ENCODE measurements around the gene PCDHA11.
"Not testable (repeated sequence)": the region's sequence is repeated elsewhere in the genome, so short reads cannot be mapped to it uniquely, and the experiment has no call there.

Gene PCDHA11

GRCh38 chr5:140828362-140828737 lies 40.4 kb upstream of the PCDHA11 start:
- no peak overlapping the region for H3K4me3 ChIP-seq (ENCODE audit: low read depth, low read length)
- TF ChIP-seq, protein P1, sequence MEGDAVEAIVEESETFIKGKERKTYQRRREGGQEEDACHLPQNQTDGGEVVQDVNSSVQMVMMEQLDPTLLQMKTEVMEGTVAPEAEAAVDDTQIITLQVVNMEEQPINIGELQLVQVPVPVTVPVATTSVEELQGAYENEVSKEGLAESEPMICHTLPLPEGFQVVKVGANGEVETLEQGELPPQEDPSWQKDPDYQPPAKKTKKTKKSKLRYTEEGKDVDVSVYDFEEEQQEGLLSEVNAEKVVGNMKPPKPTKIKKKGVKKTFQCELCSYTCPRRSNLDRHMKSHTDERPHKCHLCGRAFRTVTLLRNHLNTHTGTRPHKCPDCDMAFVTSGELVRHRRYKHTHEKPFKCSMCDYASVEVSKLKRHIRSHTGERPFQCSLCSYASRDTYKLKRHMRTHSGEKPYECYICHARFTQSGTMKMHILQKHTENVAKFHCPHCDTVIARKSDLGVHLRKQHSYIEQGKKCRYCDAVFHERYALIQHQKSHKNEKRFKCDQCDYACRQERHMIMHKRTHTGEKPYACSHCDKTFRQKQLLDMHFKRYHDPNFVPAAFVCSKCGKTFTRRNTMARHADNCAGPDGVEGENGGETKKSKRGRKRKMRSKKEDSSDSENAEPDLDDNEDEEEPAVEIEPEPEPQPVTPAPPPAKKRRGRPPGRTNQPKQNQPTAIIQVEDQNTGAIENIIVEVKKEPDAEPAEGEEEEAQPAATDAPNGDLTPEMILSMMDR (IDR thresholded peaks at IDR 0.05; ENCODE audit: borderline replicate concordance, insufficient read depth, low read depth, low read length): no peak

- H3K4me3 ChIP-seq (ENCODE audit: low read depth, low read length): not testable (repeated sequence)
Observed at GRCh38 chr5:140829511-140830501, 39.0 kb upstream of the PCDHA11 start.

DNA sequence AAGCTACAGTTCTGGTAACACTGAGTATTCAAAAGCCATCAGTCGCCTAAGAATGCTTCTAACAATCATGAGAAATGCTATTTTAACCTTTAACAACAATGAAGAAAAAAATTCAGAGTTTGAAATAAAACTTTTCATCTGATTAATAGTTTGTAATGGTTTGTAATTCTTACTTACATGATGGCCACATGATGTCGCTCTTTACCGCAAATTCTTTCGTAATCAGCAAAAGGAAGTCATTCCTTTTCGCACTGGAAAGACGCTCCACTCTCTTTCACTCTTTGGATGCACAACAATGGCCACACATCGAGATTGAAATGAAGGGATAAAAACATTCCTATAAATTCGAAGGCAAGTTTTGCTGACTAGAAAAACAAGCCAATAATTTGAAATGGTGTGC lies 34.8 kb upstream of the PCDHA11 start, which contains the start of gene PCDHA7:
PCDHA7 (plus strand) TSS at position 277 of the 400 bp plus-strand sequence; CDS start at position 392, 115 bp downstream.
- TF ChIP-seq, protein P1 (IDR thresholded peaks at IDR 0.05; ENCODE audit: borderline replicate concordance, insufficient read depth, low read depth, low read length): no peak
- no peak within 1 kb of the TSS for H3K4me3 ChIP-seq (ENCODE audit: low read depth, low read length)

DNA sequence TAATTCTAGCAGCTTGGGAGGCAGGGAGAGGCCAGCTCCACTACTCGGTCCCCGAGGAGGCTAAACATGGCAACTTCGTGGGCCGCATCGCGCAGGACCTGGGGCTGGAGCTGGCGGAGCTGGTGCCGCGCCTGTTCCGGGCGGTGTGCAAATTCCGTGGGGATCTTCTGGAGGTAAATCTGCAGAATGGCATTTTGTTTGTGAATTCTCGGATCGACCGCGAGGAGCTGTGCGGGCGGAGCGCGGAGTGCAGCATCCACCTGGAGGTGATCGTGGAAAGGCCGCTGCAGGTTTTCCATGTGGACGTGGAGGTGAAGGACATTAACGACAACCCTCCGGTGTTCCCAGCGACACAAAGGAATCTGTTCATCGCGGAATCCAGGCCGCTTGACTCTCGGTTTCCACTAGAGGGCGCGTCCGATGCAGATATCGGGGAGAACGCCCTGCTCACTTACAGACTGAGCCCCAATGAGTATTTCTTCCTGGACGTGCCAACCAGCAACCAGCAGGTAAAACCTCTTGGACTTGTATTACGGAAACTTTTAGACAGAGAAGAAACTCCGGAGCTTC lies 34.2 kb upstream of the PCDHA11 start:
- H3K4me3 ChIP-seq (ENCODE audit: low read depth, low read length): not testable (repeated sequence)

DNA sequence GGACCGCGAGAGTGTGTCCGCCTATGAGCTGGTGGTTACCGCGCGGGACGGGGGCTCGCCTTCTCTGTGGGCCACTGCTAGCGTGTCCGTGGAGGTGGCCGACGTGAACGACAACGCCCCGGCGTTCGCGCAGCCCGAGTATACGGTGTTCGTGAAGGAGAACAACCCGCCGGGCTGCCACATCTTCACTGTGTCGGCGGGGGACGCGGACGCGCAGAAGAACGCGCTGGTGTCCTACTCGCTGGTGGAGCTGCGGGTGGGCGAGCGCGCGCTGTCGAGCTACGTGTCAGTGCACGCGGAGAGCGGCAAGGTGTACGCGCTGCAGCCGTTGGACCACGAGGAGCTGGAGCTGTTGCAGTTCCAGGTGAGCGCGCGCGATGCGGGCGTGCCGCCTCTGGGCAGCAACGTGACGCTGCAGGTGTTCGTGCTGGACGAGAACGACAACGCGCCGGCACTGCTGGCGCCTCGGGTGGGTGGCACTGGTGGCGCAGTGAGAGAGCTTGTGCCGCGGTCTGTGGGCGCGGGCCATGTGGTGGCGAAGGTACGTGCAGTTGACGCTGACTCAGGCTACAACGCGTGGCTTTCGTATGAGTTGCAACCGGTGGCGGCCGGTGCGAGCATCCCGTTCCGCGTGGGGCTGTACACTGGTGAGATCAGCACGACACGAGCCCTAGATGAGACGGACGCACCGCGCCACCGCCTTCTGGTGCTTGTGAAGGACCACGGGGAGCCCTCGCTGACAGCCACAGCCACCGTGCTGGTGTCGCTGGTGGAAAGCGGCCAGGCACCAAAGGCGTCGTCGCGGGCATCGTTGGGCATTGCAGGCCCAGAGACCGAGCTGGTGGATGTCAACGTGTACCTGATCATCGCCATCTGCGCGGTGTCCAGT lies 32.9 kb upstream of the PCDHA11 start:
- TF ChIP-seq, protein P1 (IDR thresholded peaks at IDR 0.05; ENCODE audit: borderline replicate concordance, insufficient read depth, low read depth, low read length): no peak
- no peak overlapping the region for H3K4me3 ChIP-seq (ENCODE audit: low read depth, low read length)

DNA sequence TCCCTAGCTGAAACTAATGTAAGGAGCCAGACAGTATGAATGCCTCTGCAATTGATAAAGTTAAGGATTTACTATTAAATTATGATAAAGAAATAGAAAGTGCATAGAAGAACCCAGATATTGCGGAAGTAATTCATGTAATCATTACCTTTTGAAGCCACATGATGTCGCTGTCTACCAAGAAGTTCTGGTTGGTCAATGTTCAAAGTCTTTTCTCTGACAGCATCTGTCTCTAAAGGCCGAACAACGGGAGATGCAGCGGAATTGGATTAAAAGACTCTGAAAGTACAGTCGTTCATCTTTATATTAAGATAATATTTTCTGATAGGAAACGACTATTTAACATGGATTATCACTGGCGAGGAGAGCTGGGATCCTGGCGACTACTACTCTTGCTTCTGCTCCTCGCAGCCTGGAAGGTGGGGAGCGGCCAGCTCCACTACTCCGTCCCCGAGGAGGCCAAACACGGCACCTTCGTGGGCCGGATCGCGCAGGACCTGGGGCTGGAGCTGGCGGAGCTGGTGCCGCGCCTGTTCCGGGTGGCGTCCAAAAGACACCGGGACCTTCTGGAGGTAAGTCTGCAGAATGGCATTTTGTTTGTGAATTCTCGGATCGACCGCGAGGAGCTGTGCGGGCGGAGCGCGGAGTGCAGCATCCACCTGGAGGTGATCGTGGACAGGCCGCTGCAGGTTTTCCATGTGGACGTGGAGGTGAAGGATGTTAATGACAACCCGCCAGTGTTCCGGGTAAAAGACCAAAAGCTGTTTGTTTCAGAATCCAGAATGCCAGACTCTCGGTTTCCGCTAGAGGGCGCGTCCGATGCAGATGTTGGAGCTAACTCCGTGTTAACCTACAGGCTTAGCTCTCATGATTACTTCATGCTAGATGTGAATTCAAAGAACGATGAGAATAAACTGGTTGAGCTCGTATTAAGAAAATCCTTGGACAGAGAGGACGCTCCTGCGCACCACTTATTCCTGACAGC lies 27.5 kb upstream of the PCDHA11 start, which contains the start of gene PCDHA8:
PCDHA8 (plus strand) TSS at position 210 of the 985 bp plus-strand sequence; CDS start at position 345, 135 bp downstream.
- H3K4me3 ChIP-seq (ENCODE audit: low read depth, low read length): no peak within 1 kb of the TSS

More for the DNA sequence above, 27.5 kb upstream of the PCDHA11 start, which contains the start of gene PCDHA8:
- TF ChIP-seq, protein P1 (IDR thresholded peaks at IDR 0.05; ENCODE audit: borderline replicate concordance, insufficient read depth, low read depth, low read length): no peak

Measured in GM12875 (cell line).